Effector memory CD4-positive, alpha-beta T cell (primary cell): Measurements from ENCODE around the gene SCARB1.

Experiments
- DNase-seq, 3 donors: peaks; one replicate each; pipeline ENCODE4 v3.0.0-alpha.2; 2020
- H3K27ac ChIP-seq: 2 replicates; pipeline ENCODE4 v1.7.0; 2013; ENCODE audit warnings: mild to moderate bottlenecking, low read length, moderate library complexity; ENCODE audit not compliant: insufficient read depth, poor library complexity, severe bottlenecking
- H3K27me3 ChIP-seq: replicated peaks from 2 replicates; pipeline ENCODE4 v1.7.0; 2013; ENCODE audit warnings: mild to moderate bottlenecking, low read length; ENCODE audit not compliant: insufficient read depth, control insufficient read depth, poor library complexity, severe bottlenecking
- H3K36me3 ChIP-seq: 2 replicates; pipeline ENCODE4 v1.7.0; 2013; ENCODE audit warnings: mild to moderate bottlenecking, low read length, moderate library complexity; ENCODE audit not compliant: control insufficient read depth, insufficient read depth
- H3K4me1 ChIP-seq: 2 replicates; pipeline ENCODE4 v1.7.0; 2013; ENCODE audit warnings: low read length, mild to moderate bottlenecking; ENCODE audit not compliant: control insufficient read depth, insufficient read depth, poor library complexity, severe bottlenecking
- H3K4me3 ChIP-seq: 2 replicates; pipeline ENCODE4 v1.7.0; 2013; ENCODE audit warnings: low read length, low read depth, mild to moderate bottlenecking; ENCODE audit not compliant: insufficient read depth, poor library complexity, severe bottlenecking
- H3K9me3 ChIP-seq: 2 replicates; pipeline ENCODE4 v1.7.0; 2013; ENCODE audit warnings: mild to moderate bottlenecking, low read length, moderate library complexity; ENCODE audit not compliant: control insufficient read depth

Gene SCARB1

DNA sequence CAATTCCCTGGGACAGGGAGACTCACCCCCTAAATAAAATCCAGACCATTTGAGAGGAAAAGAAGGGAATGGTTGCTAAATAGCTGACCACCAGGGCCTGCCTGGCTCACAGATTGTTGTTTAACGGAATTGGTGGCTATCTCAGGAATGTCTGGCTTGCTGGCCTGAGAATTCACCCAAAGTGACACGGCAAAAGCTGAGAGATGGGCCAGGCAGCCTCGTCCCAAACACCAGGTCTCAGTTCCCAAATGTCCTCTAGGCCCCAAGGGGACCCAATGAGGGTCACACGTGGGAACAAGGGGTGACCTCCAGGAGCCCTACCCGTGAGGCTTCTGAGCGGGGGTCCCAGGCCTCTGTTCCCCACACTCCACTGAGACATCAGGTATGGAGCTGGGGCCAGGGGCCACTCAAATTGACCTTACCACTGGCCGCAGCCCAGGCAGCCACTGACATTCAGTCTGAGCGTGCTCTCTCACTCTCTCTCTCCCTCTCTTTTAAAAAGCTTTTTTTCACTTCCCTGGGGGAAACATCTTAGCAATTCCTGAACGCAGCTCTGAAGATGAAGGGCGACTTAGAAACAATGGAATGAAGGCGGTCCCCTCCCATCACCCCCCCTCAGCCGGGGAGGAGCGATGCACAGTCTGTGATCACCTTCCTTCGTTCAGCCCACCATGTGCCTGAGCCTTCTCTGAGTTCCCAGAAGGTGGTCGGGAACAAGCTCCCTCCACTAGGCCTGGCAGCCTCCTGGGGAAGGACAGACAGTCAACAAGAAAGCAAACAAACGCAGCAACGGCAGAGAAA, 131.2 kb downstream of the SCARB1 start:
- H3K27me3 ChIP-seq: no peaks in the 10 kb centered on the region
- H3K27ac ChIP-seq: no peak overlapping the region
- H3K4me1 ChIP-seq: no peaks in the 10 kb centered on the region
- no peaks in the 10 kb centered on the region for H3K36me3 ChIP-seq
- no peaks in the 10 kb centered on the region for H3K9me3 ChIP-seq
- no peak overlapping the region for H3K4me3 ChIP-seq
- no peak for DNase-seq

DNA sequence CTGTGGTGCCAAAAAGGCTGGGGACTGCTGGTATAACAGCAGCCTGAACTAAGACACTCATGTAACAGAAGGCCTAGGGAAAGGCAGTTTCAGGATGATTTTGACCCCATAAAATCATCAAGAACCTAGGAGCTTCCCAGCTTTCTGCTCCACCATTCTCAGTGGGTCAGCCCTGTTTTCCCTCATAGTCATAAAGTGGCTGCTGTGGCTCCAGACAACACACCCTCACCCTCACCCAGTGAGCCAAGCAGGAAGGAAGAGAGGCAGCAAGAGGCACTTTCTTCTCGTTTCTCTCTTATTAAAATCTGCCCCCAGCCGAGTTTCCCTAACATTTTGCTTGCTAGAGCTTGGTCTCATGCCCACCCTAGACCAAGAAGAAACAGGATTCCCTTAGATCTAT, 131.8 kb downstream of the SCARB1 start:
- Histone ChIP-seq H3K9me3 (no peaks in the 10 kb centered on the region), H3K27me3 (no peaks in the 10 kb centered on the region), H3K4me1 (no peaks in the 10 kb centered on the region), H3K4me3 (no peak overlapping the region), H3K27ac (no peak overlapping the region), H3K36me3 (no peaks in the 10 kb centered on the region)
- no peak for DNase-seq

- Histone ChIP-seq H3K9me3 (no peaks in the 10 kb centered on the region), H3K4me1 (no peaks in the 10 kb centered on the region), H3K27me3 (no peaks in the 10 kb centered on the region), H3K36me3 (no peaks in the 10 kb centered on the region), H3K4me3 (no peak overlapping the region), H3K27ac (no peak overlapping the region)
- DNase-seq: no peak
Observed at GRCh38 chr12:124730455-124730932, 133.2 kb downstream of the SCARB1 start.

- Histone ChIP-seq H3K9me3 (no peaks in the 10 kb centered on the region), H3K27ac (no peak overlapping the region)
Observed at GRCh38 chr12:124727922-124728321, 135.7 kb downstream of the SCARB1 start.

GRCh38 chr12:124727264-124727800, 136.3 kb downstream of the SCARB1 start:
- no peak for DNase-seq
- no peaks in the 10 kb centered on the region for H3K36me3 ChIP-seq
- H3K4me3 ChIP-seq: no peak overlapping the region
- no peaks in the 10 kb centered on the region for H3K27me3 ChIP-seq
- H3K4me1 ChIP-seq: no peaks in the 10 kb centered on the region
- no peaks in the 10 kb centered on the region for H3K9me3 ChIP-seq
- no peak overlapping the region for H3K27ac ChIP-seq

More at GRCh38 chr12:124727922-124728321, 135.7 kb downstream of the SCARB1 start:
- no peak for DNase-seq
- H3K27me3 ChIP-seq: no peaks in the 10 kb centered on the region
- no peaks in the 10 kb centered on the region for H3K4me1 ChIP-seq
- H3K36me3 ChIP-seq: no peaks in the 10 kb centered on the region
- no peak overlapping the region for H3K4me3 ChIP-seq
